ENCODE data around the gene ACSBG1.

ACSBG1 gene

DNA sequence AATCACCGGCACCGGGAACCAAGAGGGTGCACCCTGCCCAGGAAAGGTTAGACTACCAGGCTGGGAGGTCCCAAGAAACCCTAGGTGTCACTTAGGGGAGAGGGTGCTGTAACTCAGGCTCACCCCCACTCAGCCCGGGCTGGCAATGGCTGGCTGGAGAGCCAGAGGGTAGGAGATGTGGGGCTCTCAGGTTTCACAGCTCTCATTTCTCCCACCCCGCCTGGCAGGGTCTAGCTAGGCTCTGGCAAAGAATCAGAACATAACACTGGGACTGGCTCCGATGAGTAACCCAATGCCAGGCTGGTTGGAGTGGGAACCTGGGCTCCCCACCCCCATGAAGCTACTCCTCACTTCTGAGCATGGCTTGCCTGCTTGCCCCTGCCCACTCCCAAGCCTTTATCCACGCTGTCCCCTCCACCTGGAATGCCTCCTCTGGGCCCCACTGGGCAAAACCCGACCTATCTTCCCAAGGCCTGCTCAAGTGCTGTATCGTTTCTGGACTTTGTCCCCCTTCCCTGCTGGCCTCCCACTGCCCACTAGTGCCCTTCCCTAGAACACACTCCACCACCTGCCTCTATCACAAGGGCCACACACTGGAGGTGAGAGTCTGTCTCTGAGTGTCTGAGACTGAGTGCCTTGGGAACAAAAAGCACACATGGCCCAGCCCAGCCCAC lies 105.2 kb downstream of the ACSBG1 start:
- DNase-seq = no peak

DNA sequence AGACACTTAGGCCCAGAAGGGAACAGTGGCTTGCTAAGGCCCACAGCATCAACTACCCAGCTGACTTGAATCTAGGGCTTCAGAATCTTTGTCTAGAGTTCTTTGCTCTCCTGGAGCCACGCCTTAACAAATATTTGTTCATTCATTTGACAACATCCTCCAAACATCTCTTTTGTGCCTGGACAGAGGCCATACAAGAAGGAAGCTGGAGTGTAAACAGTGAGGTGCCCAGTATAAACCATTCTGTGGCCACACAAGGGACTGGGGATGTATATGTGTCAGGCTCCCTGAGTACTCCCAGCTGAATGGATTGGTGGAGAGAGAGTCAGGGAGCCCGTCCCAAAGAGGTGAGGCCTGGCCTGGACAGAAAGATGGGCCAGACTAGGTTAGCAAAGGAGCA lies 106.5 kb downstream of the ACSBG1 start:
- DNase-seq = no peak

DNA sequence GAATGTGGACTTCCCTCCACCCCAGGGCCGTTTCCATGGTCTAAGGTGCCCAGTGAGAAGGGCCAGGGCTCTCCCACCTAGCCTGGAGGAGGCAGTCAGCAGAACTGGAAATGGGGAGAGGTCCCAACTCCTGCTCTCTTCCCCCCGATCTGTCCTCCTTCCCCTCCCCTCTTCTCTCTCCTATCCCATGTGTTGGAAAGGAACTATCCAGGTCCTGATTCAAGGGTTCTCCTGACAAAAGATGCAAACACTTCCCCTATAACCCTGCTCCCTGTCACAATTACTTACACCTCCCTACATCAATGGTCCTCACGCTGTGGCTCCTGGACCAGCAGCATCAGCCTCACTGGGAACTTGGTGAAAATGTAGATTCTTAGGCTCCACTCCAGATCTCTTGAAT lies 109.1 kb downstream of the ACSBG1 start:
- no peak for DNase-seq

DNA sequence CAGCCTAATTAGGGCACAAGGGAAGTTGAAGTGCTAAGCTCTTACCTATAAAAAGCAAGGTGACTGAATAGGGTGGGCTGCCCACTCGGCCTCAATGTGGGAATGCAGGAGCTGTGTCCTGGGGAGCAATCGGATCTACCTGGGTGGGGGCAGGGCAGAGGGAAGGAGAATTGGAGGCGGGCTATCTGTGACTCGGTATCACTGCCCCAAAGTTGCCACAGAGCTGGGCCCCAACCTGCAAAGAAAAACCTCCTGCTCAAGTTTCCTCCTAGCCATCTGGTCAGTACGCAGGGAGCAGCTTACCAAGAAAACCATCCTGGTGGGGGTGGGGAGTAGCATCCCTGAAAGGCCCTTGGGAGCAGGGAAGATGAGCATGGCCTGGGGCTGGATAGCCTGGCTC lies 113.8 kb downstream of the ACSBG1 start:
- DNase-seq = no peak

Measured in NCI-H187 (cell line).